ENCODE measurements around the gene KMO. TPM values are rescaled to one million over a fixed set of nuclear protein-coding genes. Genes with fewer than 3 reads are reported as not detected.
A peak's percentile ranks its signal among the peaks of the same experiment; 100 is the strongest.

Gene KMO
- total and polyA plus RNA-seq, 3 experiments from 2014 or later, result 0.06 to 1.4 (median 0.60) TPM

- peaks cover 0 to 2% (median 0%) of the 10 kb centered on the region in 3 donors for H3K4me1 Mint-ChIP-seq
- no peaks in the 10 kb centered on the region for H3K9me3 ChIP-seq (ENCODE audit: low read length)
- H3K4me3 ChIP-seq (ENCODE audit: low read length), result no peak overlapping the region
- H3K27me3 Mint-ChIP-seq, result no peaks in the 10 kb centered on the region
- H3K9me3 Mint-ChIP-seq, result no peaks in the 10 kb centered on the region
- CTCF ChIA-PET, result no interaction called here
- POLR2A ChIA-PET, result no interaction called here
- no peaks in the 10 kb centered on the region for H3K27me3 ChIP-seq (ENCODE audit: insufficient read depth, low read length, poor library complexity, severe bottlenecking)
- DNase-seq, result no peak
- H3K27ac Mint-ChIP-seq, result no peak overlapping the region
- no peak overlapping the region for H3K4me3 Mint-ChIP-seq
- H3K4me1 ChIP-seq (ENCODE audit: insufficient read depth, low read length), result no peaks in the 10 kb centered on the region
- peaks cover 47% of the 10 kb centered on the region for H3K36me3 ChIP-seq (ENCODE audit: insufficient read depth, low read length)
- H3K27ac ChIP-seq (ENCODE audit: low read depth, low read length), result no peak overlapping the region
- peaks cover 10 to 85% (median 41%) of the 10 kb centered on the region in 3 donors for H3K36me3 Mint-ChIP-seq
Measured at GRCh38 chr1:241507189-241507863, 24.9 kb upstream of the KMO start.

- no peaks in the 10 kb centered on the region for H3K27me3 ChIP-seq (ENCODE audit: insufficient read depth, low read length, poor library complexity, severe bottlenecking)
- no peaks in the 10 kb centered on the region for H3K27me3 Mint-ChIP-seq
- POLR2A ChIA-PET, result no interaction called here
Measured at GRCh38 chr1:241513378-241513777, 18.8 kb upstream of the KMO start.

GRCh38 chr1:241518476-241519307, 13.5 kb upstream of the KMO start:
- H3K4me1 ChIP-seq (ENCODE audit: insufficient read depth, low read length), result peaks cover 10% of the 10 kb centered on the region
- Mint-ChIP-seq H3K9me3 (no peaks in the 10 kb centered on the region), H3K4me3 (peak overlapping the region; percentile 89 to 97 (median 93)), H3K4me1 (peaks cover 26 to 39% (median 33%) of the 10 kb centered on the region in 3 donors), H3K36me3 (peaks cover 0 to 28% (median 8%) of the 10 kb centered on the region in 3 donors), H3K27me3 (peaks cover 11 to 22% of the 10 kb centered on the region in 2 donors), H3K27ac (peak overlapping the region; percentile 62 to 94 (median 78))
- no peaks in the 10 kb centered on the region for H3K36me3 ChIP-seq (ENCODE audit: insufficient read depth, low read length)
- POLR2A ChIA-PET, result no interaction called here
- H3K27me3 ChIP-seq (ENCODE audit: insufficient read depth, low read length, poor library complexity, severe bottlenecking), result no peaks in the 10 kb centered on the region
- peak overlapping the region; percentile 72 for H3K27ac ChIP-seq (ENCODE audit: low read depth, low read length)
- no peaks in the 10 kb centered on the region for H3K9me3 ChIP-seq (ENCODE audit: low read length)
- CTCF ChIA-PET, result interaction anchor here (0.9 to 1.5 kb wide), 3 partner anchors 13 to 480 kb away, joined by 3 to 4 read pairs (median 3); partner anchors contain the start of genes KMO and MAP1LC3C
- H3K4me3 ChIP-seq (ENCODE audit: low read length), result peak overlapping the region; percentile 51
- peak in 1 of 5 donors; percentile 33 for DNase-seq

More at GRCh38 chr1:241513378-241513777, 18.8 kb upstream of the KMO start:
- peaks cover 23 to 29% (median 28%) of the 10 kb centered on the region in 3 donors for H3K4me1 Mint-ChIP-seq
- H3K4me3 ChIP-seq (ENCODE audit: low read length), result no peak overlapping the region
- H3K27ac ChIP-seq (ENCODE audit: low read depth, low read length), result no peak overlapping the region
- DNase-seq, result no peak
- H3K36me3 ChIP-seq (ENCODE audit: insufficient read depth, low read length), result peaks cover 20% of the 10 kb centered on the region
- no peak overlapping the region for H3K27ac Mint-ChIP-seq
- H3K4me3 Mint-ChIP-seq, result no peak overlapping the region
- H3K36me3 Mint-ChIP-seq, result peaks cover 0 to 62% (median 19%) of the 10 kb centered on the region in 3 donors
- H3K9me3 ChIP-seq (ENCODE audit: low read length), result no peaks in the 10 kb centered on the region
- peaks cover 7% of the 10 kb centered on the region for H3K4me1 ChIP-seq (ENCODE audit: insufficient read depth, low read length)
- no peaks in the 10 kb centered on the region for H3K9me3 Mint-ChIP-seq
- CTCF ChIA-PET, result interaction anchor here (0.7 kb wide), 1 partner anchor 12 kb away, joined by 3 read pairs; no protein-coding TSS in a partner anchor

- H3K27ac Mint-ChIP-seq, result peak within 1 kb of the TSS; percentile 62 to 94 (median 78)
- H3K27me3 Mint-ChIP-seq, result peaks cover 12 to 25% of the 10 kb centered on the region in 2 donors
- CTCF ChIA-PET, result interaction anchor here (1.2 to 1.5 kb wide), 2 partner anchors 13 to 479 kb away, joined by 3 to 4 read pairs; partner anchors contain the start of genes KMO and MAP1LC3C
- POLR2A ChIA-PET, result interaction anchor here (0.7 kb wide), 1 partner anchor 21 kb away, joined by 3 read pairs; no protein-coding TSS in a partner anchor
- Histone ChIP-seq H3K9me3 (ENCODE audit: low read length) (no peaks in the 10 kb centered on the region), H3K4me1 (ENCODE audit: insufficient read depth, low read length) (peaks cover 10% of the 10 kb centered on the region), H3K27me3 (ENCODE audit: insufficient read depth, low read length, poor library complexity, severe bottlenecking) (no peaks in the 10 kb centered on the region), H3K4me3 (ENCODE audit: low read length) (peak within 1 kb of the TSS; percentile 51), H3K27ac (ENCODE audit: low read depth, low read length) (peak within 1 kb of the TSS; percentile 72), H3K36me3 (ENCODE audit: insufficient read depth, low read length) (no peaks in the 10 kb centered on the region)
- peak within 1 kb of the TSS; percentile 89 to 97 (median 93) for H3K4me3 Mint-ChIP-seq
- no peaks in the 10 kb centered on the region for H3K9me3 Mint-ChIP-seq
- H3K4me1 Mint-ChIP-seq, result peaks cover 23 to 36% (median 28%) of the 10 kb centered on the region in 3 donors
- peak; percentile 89 to 95 (median 91) for DNase-seq
- peaks cover 0 to 24% (median 5%) of the 10 kb centered on the region in 3 donors for H3K36me3 Mint-ChIP-seq
Measured at GRCh38 chr1:241519308-241520079, 12.7 kb upstream of the KMO start, which contains the start of gene FH. FH (minus strand) TSS chr1:241519755; CDS start chr1:241519722, 33 bp downstream.

- ChIA-PET CTCF (interaction anchor here (1.5 kb wide), 1 partner anchor 478 kb away, joined by 4 read pairs; the partner anchor contains the start of gene MAP1LC3C), POLR2A (interaction anchor here (0.7 kb wide), 1 partner anchor 21 kb away, joined by 3 read pairs; no protein-coding TSS in a partner anchor)
- Mint-ChIP-seq H3K4me3 (no peak overlapping the region), H3K27me3 (peaks cover 18 to 31% of the 10 kb centered on the region in 2 donors), H3K4me1 (peaks cover 20 to 30% (median 22%) of the 10 kb centered on the region in 3 donors), H3K9me3 (no peaks in the 10 kb centered on the region), H3K27ac (no peak overlapping the region), H3K36me3 (peaks cover 0 to 19% (median 5%) of the 10 kb centered on the region in 3 donors)
- no peak for DNase-seq
- no peaks in the 10 kb centered on the region for H3K9me3 ChIP-seq (ENCODE audit: low read length)
- H3K36me3 ChIP-seq (ENCODE audit: insufficient read depth, low read length), result no peaks in the 10 kb centered on the region
- no peak overlapping the region for H3K27ac ChIP-seq (ENCODE audit: low read depth, low read length)
- peaks cover 10% of the 10 kb centered on the region for H3K4me1 ChIP-seq (ENCODE audit: insufficient read depth, low read length)
- H3K4me3 ChIP-seq (ENCODE audit: low read length), result peak overlapping the region; percentile 51
- H3K27me3 ChIP-seq (ENCODE audit: insufficient read depth, low read length, poor library complexity, severe bottlenecking), result no peaks in the 10 kb centered on the region
Measured at GRCh38 chr1:241520080-241520465, 12.1 kb upstream of the KMO start.

GRCh38 chr1:241521718-241522117, 10.5 kb upstream of the KMO start:
- POLR2A ChIA-PET, result no interaction called here
- H3K4me1 ChIP-seq (ENCODE audit: insufficient read depth, low read length), result peaks cover 10% of the 10 kb centered on the region
- H3K27me3 ChIP-seq (ENCODE audit: insufficient read depth, low read length, poor library complexity, severe bottlenecking), result no peaks in the 10 kb centered on the region
- H3K4me3 ChIP-seq (ENCODE audit: low read length), result no peak overlapping the region
- DNase-seq, result no peak
- peak overlapping the region in 1 of 7 donors; percentile 9 for H3K4me3 Mint-ChIP-seq
- H3K27ac ChIP-seq (ENCODE audit: low read depth, low read length), result no peak overlapping the region
- no peaks in the 10 kb centered on the region for H3K9me3 Mint-ChIP-seq
- H3K27ac Mint-ChIP-seq, result no peak overlapping the region
- CTCF ChIA-PET, result no interaction called here
- no peaks in the 10 kb centered on the region for H3K36me3 ChIP-seq (ENCODE audit: insufficient read depth, low read length)
- no peaks in the 10 kb centered on the region for H3K9me3 ChIP-seq (ENCODE audit: low read length)
- peaks cover 0 to 9% (median 0%) of the 10 kb centered on the region in 3 donors for H3K36me3 Mint-ChIP-seq
- peaks cover 15 to 23% (median 19%) of the 10 kb centered on the region in 3 donors for H3K4me1 Mint-ChIP-seq
- peaks cover 18 to 38% of the 10 kb centered on the region in 2 donors for H3K27me3 Mint-ChIP-seq

GRCh38 chr1:241525026-241525425, 7.2 kb upstream of the KMO start:
- H3K27ac Mint-ChIP-seq, result no peak overlapping the region
- peaks cover 0 to 4% (median 0%) of the 10 kb centered on the region in 3 donors for H3K4me1 Mint-ChIP-seq
- POLR2A ChIA-PET, result no interaction called here

More at GRCh38 chr1:241525026-241525425, 7.2 kb upstream of the KMO start:
- H3K4me1 ChIP-seq (ENCODE audit: insufficient read depth, low read length), result no peaks in the 10 kb centered on the region
- CTCF ChIA-PET, result interaction anchor here (1.5 kb wide), 1 partner anchor 474 kb away, joined by 5 read pairs; the partner anchor contains the start of gene MAP1LC3C
- no peak for DNase-seq
- no peaks in the 10 kb centered on the region for H3K27me3 ChIP-seq (ENCODE audit: insufficient read depth, low read length, poor library complexity, severe bottlenecking)
- no peaks in the 10 kb centered on the region for H3K36me3 Mint-ChIP-seq
- no peak overlapping the region for H3K27ac ChIP-seq (ENCODE audit: low read depth, low read length)
- no peaks in the 10 kb centered on the region for H3K9me3 ChIP-seq (ENCODE audit: low read length)
- peaks cover 18 to 42% of the 10 kb centered on the region in 2 donors for H3K27me3 Mint-ChIP-seq
- H3K4me3 Mint-ChIP-seq, result no peak overlapping the region
- H3K4me3 ChIP-seq (ENCODE audit: low read length), result no peak overlapping the region
- H3K36me3 ChIP-seq (ENCODE audit: insufficient read depth, low read length), result no peaks in the 10 kb centered on the region
- H3K9me3 Mint-ChIP-seq, result no peaks in the 10 kb centered on the region
